Panc1 (cell line): Measurements from ENCODE around the gene MAD1L1. TPM values are rescaled to one million over a fixed set of nuclear protein-coding genes. Genes with fewer than 3 reads are reported as not detected.

ENCODE experiments used
- ATAC-seq: fragments of 200-7000 bp; cut with Tn5 transposase; 2 replicates; pipeline ENCODE4 v1.9.1; 2020; ENCODE audit warnings: mild to moderate bottlenecking, moderate library complexity
- BruUV-seq: library from RNA; stranded (reverse); fragments of 400-500 nt; replicated peaks from 2 replicates; lab custom pipeline; 2021; lab: Mats Ljungman, UMichigan
- CTCF ChIA-PET: fragments of 300-600 bp; sonication (Branson Sonifier 250); formaldehyde crosslinking; loops from one replicate; lab custom pipeline; 2022; ENCODE audit warnings: antibody characterized with exemption; lab: Charles Lee
- POLR2A ChIA-PET: fragments of 300-600 bp; sonication (Branson Sonifier 250); formaldehyde crosslinking; loops from one replicate; lab custom pipeline; 2022; ENCODE audit warnings: antibody characterized with exemption; lab: Charles Lee
- DNase-seq: peaks from one replicate; pipeline ENCODE4 v3.0.0-alpha.2; 2010; ENCODE audit warnings: low read depth, low spot score
- H3K27ac ChIP-seq: 2 replicates; pipeline ENCODE4 v1.5.1; 2011; ENCODE audit warnings: mild to moderate bottlenecking, low read length, inconsistent platforms
- H3K27me3 ChIP-seq: fragments of 200-500 bp; sonication (Bioruptor generic); 2 replicates; pipeline ENCODE4 v1.6.0; 2014; ENCODE audit warnings: low read length, inconsistent platforms; ENCODE audit not compliant: control insufficient read depth, insufficient read depth
- H3K36me3 ChIP-seq: fragments of 200-500 bp; sonication (Bioruptor generic); 2 replicates; pipeline ENCODE4 v1.5.1; 2014; ENCODE audit warnings: inconsistent platforms, mild to moderate bottlenecking, low read length, moderate library complexity; ENCODE audit not compliant: control insufficient read depth, insufficient read depth
- H3K4me1 ChIP-seq: 2 replicates; pipeline ENCODE4 v1.5.1; 2011; ENCODE audit warnings: inconsistent platforms, mild to moderate bottlenecking, low read length, moderate library complexity; ENCODE audit not compliant: control insufficient read depth, insufficient read depth
- H3K4me3 ChIP-seq, 2 experiments: 2 replicates each; pipeline ENCODE4 v1.5.1; 2011 to 2012; ENCODE audit warnings: low read depth in 2 of 2, low read length in 2 of 2, mild to moderate bottlenecking in 2 of 2, inconsistent platforms in 1 of 2, moderate library complexity in 1 of 2
- H3K9me3 ChIP-seq: fragments of 200-500 bp; sonication (Bioruptor generic); 2 replicates; pipeline ENCODE4 v1.5.1; 2014; ENCODE audit warnings: low read depth, mild to moderate bottlenecking, inconsistent platforms, low read length, moderate library complexity; ENCODE audit not compliant: control insufficient read depth, insufficient read depth
- CTCF ChIP-seq: fragments of 450-650 bp; IDR thresholded peaks from 2 replicates; pipeline ENCODE4 v1.5.1; 2017; ENCODE audit warnings: mild to moderate bottlenecking
- POLR2AphosphoS5 ChIP-seq: IDR thresholded peaks from 2 replicates; pipeline ENCODE4 v1.6.1; 2012; ENCODE audit warnings: mild to moderate bottlenecking, low read depth, low read length, moderate library complexity
- REST ChIP-seq, 2 experiments: IDR thresholded peaks; 2 replicates each; pipeline ENCODE4 v1.6.1; 2011 to 2012; ENCODE audit warnings: low read depth in 2 of 2, control low read depth in 1 of 2, low read length in 1 of 2, mild to moderate bottlenecking in 1 of 2, moderate library complexity in 1 of 2; ENCODE audit not compliant: insufficient read depth in 1 of 2
- SIN3A ChIP-seq: IDR thresholded peaks from 2 replicates; pipeline ENCODE4 v1.6.1; 2012; ENCODE audit warnings: low read depth, mild to moderate bottlenecking, low read length, moderate library complexity, borderline replicate concordance; ENCODE audit not compliant: insufficient read depth
- TCF7L2 ChIP-seq: IDR thresholded peaks from 2 replicates; pipeline ENCODE4 v1.6.1; 2011; ENCODE audit warnings: mild to moderate bottlenecking, low read depth, low read length, inconsistent platforms
- in situ Hi-C: cut with HindIII; loops from 2 replicates; pipeline ENCODE4 v1.10.0; 2016; ENCODE audit warnings: low sequenced_read_pairs, low pct_unique_long_range_greater_than_20kb
- intact Hi-C: fragments of 100-400 bp; cut with micrococcal nuclease; formaldehyde crosslinking; loops from one replicate; pipeline ENCODE4 v1.10.0; 2022; ENCODE audit not compliant: unreplicated experiment
- total RNA-seq: library from RNA; stranded (reverse); gene quantifications from one replicate; pipeline ENCODE4 v1.2.1, GENCODE V29; 2021; ENCODE audit not compliant: unreplicated experiment

MAD1L1 gene
- total RNA-seq, 1 experiment from 2014 or later, result 70.8 TPM

GRCh38 chr7:2114926-2115759, 117.6 kb downstream of the MAD1L1 start:
- Histone ChIP-seq H3K36me3 (no peaks in the 10 kb centered on the region), H3K27me3 (no peaks in the 10 kb centered on the region), H3K9me3 (no peaks in the 10 kb centered on the region), H3K27ac (no peak overlapping the region), H3K4me3 (no peak overlapping the region), H3K4me1 (peaks cover 37% of the 10 kb centered on the region)
- TF ChIP-seq POLR2AphosphoS5, result no peak
- TF ChIP-seq CTCF, result no peak
- no peak for TF ChIP-seq TCF7L2
- TF ChIP-seq SIN3A, result no peak
- TF ChIP-seq REST (IDR thresholded peaks at IDR 0.05; ENCODE audit: insufficient read depth in 1 of 2, low read depth in 2 of 2, low read length in 1 of 2), result no peak
- no peak for ATAC-seq
- ChIA-PET POLR2A (no interaction called here), CTCF (no interaction called here)
- BruUV-seq, result no TSS peak
- intact Hi-C loops (no loop called here), in situ Hi-C loops (no loop called here)
- no peak for DNase-seq

GRCh38 chr7:2114052-2114451, 118.7 kb downstream of the MAD1L1 start:
- TF ChIP-seq POLR2AphosphoS5 (no peak), CTCF (no peak), SIN3A (no peak), REST (IDR thresholded peaks at IDR 0.05; ENCODE audit: insufficient read depth in 1 of 2, low read depth in 2 of 2, low read length in 1 of 2) (no peak), TCF7L2 (no peak)
- in situ Hi-C loops (no loop called here), intact Hi-C loops (no loop called here)
- H3K27ac ChIP-seq, result no peak overlapping the region
- CTCF ChIA-PET, result no interaction called here
- no TSS peak for BruUV-seq
- POLR2A ChIA-PET, result no interaction called here
- no peaks in the 10 kb centered on the region for H3K9me3 ChIP-seq
- H3K36me3 ChIP-seq, result no peaks in the 10 kb centered on the region
- DNase-seq (no peak), ATAC-seq (no peak)
- H3K4me3 ChIP-seq, result no peak overlapping the region
- H3K4me1 ChIP-seq, result peaks cover 44% of the 10 kb centered on the region
- H3K27me3 ChIP-seq, result no peaks in the 10 kb centered on the region
